MM.1S (cell line): ENCODE results near the gene LEMD3.

ENCODE experiments used
- CTCF ChIP-seq: fragments of 300-600 bp; sonication (generic); IDR thresholded peaks from 2 replicates; pipeline ENCODE4 v1.5.1; 2016; ENCODE audit warnings: antibody characterized with exemption, low read length, mixed read lengths
- EZH2 ChIP-seq: fragments of 300-600 bp; sonication (generic); optimal IDR thresholded peaks from 2 replicates; pipeline ENCODE3; 2017; ENCODE audit warnings: low read depth, mild to moderate bottlenecking, antibody characterized with exemption, low read length, mixed read lengths
- EZH2phosphoT487 ChIP-seq: fragments of 300-600 bp; sonication (generic); IDR thresholded peaks from 2 replicates; pipeline ENCODE4 v1.6.1; 2018; ENCODE audit warnings: antibody characterized with exemption, low read length

- TF ChIP-seq CTCF = no peak
- TF ChIP-seq EZH2 = no peak
- no peak for TF ChIP-seq EZH2phosphoT487
These were observed 110.9 kb downstream of the LEMD3 start for GRCh38 chr12:65280306-65280705.
